GM12878 (cell line): Measurements from ENCODE around the gene FOXO3. TPM values are rescaled to one million over a fixed set of nuclear protein-coding genes. Genes with fewer than 3 reads are reported as not detected.
A peak's percentile ranks its signal among the peaks of the same experiment; 100 is the strongest.

Experiments
- ATF2 ChIP-seq: IDR thresholded peaks from 2 replicates; pipeline ENCODE4 v1.6.1; 2012; ENCODE audit warnings: low read length, inconsistent platforms
- BHLHE40 ChIP-seq, 2 experiments: fragments of 450-650 bp in 1 of 2; IDR thresholded peaks; 2 replicates each; pipeline ENCODE4 v1.6.1; 2011 to 2017; ENCODE audit warnings: low read depth in 2 of 2, borderline replicate concordance in 1 of 2, improper control_type of control experiment in 1 of 2, low read length in 1 of 2, mild to moderate bottlenecking in 1 of 2
- CBFB ChIP-seq: IDR thresholded peaks from 2 replicates; pipeline ENCODE4 v1.6.1; 2016; ENCODE audit warnings: antibody characterized with exemption, low read depth
- CREM ChIP-seq: IDR thresholded peaks from 2 replicates; pipeline ENCODE4 v1.6.1; 2014; ENCODE audit warnings: antibody characterized with exemption, low read depth
- IRF4 ChIP-seq: IDR thresholded peaks from 2 replicates; pipeline ENCODE4 v1.6.1; 2011; ENCODE audit warnings: low read depth, low read length
- MEF2A ChIP-seq: IDR thresholded peaks from 2 replicates; pipeline ENCODE4 v1.6.1; 2011; ENCODE audit warnings: low read depth, mild to moderate bottlenecking, low read length, moderate library complexity; ENCODE audit not compliant: insufficient read depth
- NKRF ChIP-seq: fragments of 450-650 bp; conservative IDR thresholded peaks from 2 replicates; pipeline ENCODE4 v1.6.1; 2017; ENCODE audit warnings: mild to moderate bottlenecking, moderate library complexity
- NR2C2 ChIP-seq: IDR thresholded peaks from 2 replicates; pipeline ENCODE4 v1.6.1; 2011; ENCODE audit warnings: borderline replicate concordance, low read depth; ENCODE audit not compliant: control insufficient read depth, insufficient read length
- PML ChIP-seq: IDR thresholded peaks from 2 replicates; pipeline ENCODE4 v1.6.1; 2012; ENCODE audit warnings: low read length, inconsistent platforms
- RAD51 ChIP-seq: fragments of 450-650 bp; IDR thresholded peaks from 2 replicates; pipeline ENCODE4 v1.6.1; 2016; ENCODE audit warnings: moderate library complexity, mild to moderate bottlenecking, inconsistent platforms
- SPI1 ChIP-seq: IDR thresholded peaks from 2 replicates; pipeline ENCODE4 v1.6.1; 2011; ENCODE audit warnings: low read depth, mild to moderate bottlenecking, low read length, moderate library complexity, borderline replicate concordance; ENCODE audit not compliant: insufficient read depth
- ZBTB4 ChIP-seq: fragments of 450-650 bp; formaldehyde crosslinking; IDR thresholded peaks from 2 replicates; pipeline ENCODE4 v1.4.0; 2022; ENCODE audit warnings: mild to moderate bottlenecking, moderate library complexity
- ZNF622 ChIP-seq: fragments of 450-650 bp; IDR thresholded peaks from 2 replicates; pipeline ENCODE4 v1.6.1; 2017; ENCODE audit warnings: mild to moderate bottlenecking, inconsistent platforms
- polyA plus RNA-seq, 11 experiments: library from polyadenylated mRNA; depleted of rRNA in 4 of 11; unstranded in 6 of 11; stranded (reverse) in 5 of 11; fragments of >200 nt; fragmentation: Nextera tagmentation in 4 of 11; fragmentation: Illumina TruSeq in 1 of 11; extraction: Ambion mirVana in 4 of 11; extraction: Trizol in 1 of 11; gene quantifications; 1 replicate in 1 of 11; 2 replicates in 10 of 11; pipeline versions ENCODE4 v1.2.1 to v1.2.3, GENCODE V29; 2011 to 2016; ENCODE audit warnings: inconsistent platforms in 2 of 11, missing spikeins in 2 of 11, low read depth in 1 of 11
- total RNA-seq, 4 experiments: library from RNA; depleted of rRNA in 3 of 4; stranded (reverse); fragments of >200 nt in 3 of 4; fragmentation: Illumina TruSeq in 1 of 4; extraction: Trizol in 1 of 4; gene quantifications; 2 replicates each; pipeline versions ENCODE4 v1.2.1 to v1.2.3, GENCODE V29; 2013 to 2021

Gene FOXO3
- total and polyA plus RNA-seq, 10 of the 15 experiments (the other 5 are each of a cell fraction or from before 2014, with no cell fraction given), result 0.82 to 4.5 (median 1.7) TPM

- TF ChIP-seq SPI1 (no peak), PML (peak; percentile 2; the same call in 1 of the 2 replicates), CBFB (no peak), ATF2 (peak; percentile 86), BHLHE40 (IDR thresholded peaks at IDR 0.05; ENCODE audit: borderline replicate concordance in 1 of 2, low read depth in 2 of 2, low read length in 1 of 2) (peak; percentile 64 to 75), IRF4 (peak; percentile 9; the same call in 1 of the 2 replicates), NKRF (no peak), ZBTB4 (CRISPR knock-in tag) (no peak), CREM (peak; percentile 71; the same call in 1 of the 2 replicates), RAD51 (peak; percentile 40; the same call in 1 of the 2 replicates), ZNF622 (no peak), MEF2A (peak; percentile 98), NR2C2 (no peak)
Measured at GRCh38 chr6:108597572-108598304, 37.0 kb downstream of the FOXO3 start (continued).
